HepG2 (cell line): ENCODE results near the gene CDK9. TPM values are rescaled to one million over a fixed set of nuclear protein-coding genes. Genes with fewer than 3 reads are reported as not detected.

ENCODE experiments used
- ATAC-seq: fragments of 200-7000 bp; cut with Tn5 transposase; 3 replicates; pipeline ENCODE4 v1.9.1; 2020; ENCODE audit warnings: mild to moderate bottlenecking, moderate library complexity
- BruUV-seq: library from RNA; stranded (reverse); fragments of 400-500 nt; replicated peaks from 2 replicates; lab custom pipeline; 2021; lab: Mats Ljungman, UMichigan
- CTCF ChIA-PET: fragments of 300-600 bp; formaldehyde crosslinking; extraction: SDS; loops from one replicate; lab custom pipeline; 2021; ENCODE audit warnings: low total read pairs, inconsistent platforms, low intra/inter-chr PET ratio; lab: Yijun Ruan, JAX
- POLR2A ChIA-PET: fragments of 350-600 bp; sonication (Branson Sonifier 250); formaldehyde crosslinking; loops from one replicate; lab custom pipeline; 2020; ENCODE audit warnings: antibody characterized with exemption, inconsistent platforms; lab: Yijun Ruan, JAX
- DNase-seq: peaks from one replicate; pipeline ENCODE4 v3.0.0-alpha.2; 2015; ENCODE audit warnings: low spot score
- FAIRE-seq: peaks from 3 replicates; lab custom pipeline; 2011; peaks lifted over from hg19 to GRCh38; lab: Jason Lieb, UNC
- H2AFZ ChIP-seq: one replicate; pipeline ENCODE4 v1.6.1; 2011; ENCODE audit warnings: low read length, inconsistent platforms
- H3K27ac ChIP-seq: fragments of 300-600 bp; 3 replicates; pipeline ENCODE4 v1.8.0; 2011; ENCODE audit warnings: mixed run types, mild to moderate bottlenecking, mixed read lengths, low read length, inconsistent platforms; ENCODE audit not compliant: insufficient read depth; ENCODE audit errors: extremely low read length
- H3K27me3 ChIP-seq, 2 experiments: fragments of 200-600 bp in 1 of 2; 2 replicates in 1 of 2; 3 replicates in 1 of 2; pipeline versions ENCODE4 v1.6.0 to v1.8.0; 2011; ENCODE audit warnings: low read length in 2 of 2, mild to moderate bottlenecking in 2 of 2, moderate library complexity in 2 of 2, inconsistent platforms in 1 of 2; ENCODE audit not compliant: insufficient read depth in 2 of 2, control insufficient read depth in 1 of 2
- H3K36me3 ChIP-seq, 2 experiments: fragments of 200-600 bp in 1 of 2; replicated peaks in 1 of 2; 2 replicates in 1 of 2; 3 replicates in 1 of 2; pipeline versions ENCODE4 v1.5.1 to v1.8.0; 2011; ENCODE audit warnings: low read length in 2 of 2, inconsistent platforms in 1 of 2; ENCODE audit not compliant: insufficient read depth in 2 of 2, control insufficient read depth in 1 of 2
- H3K4me1 ChIP-seq: 2 replicates; pipeline ENCODE4 v1.5.1; 2012; ENCODE audit warnings: low read length, inconsistent platforms; ENCODE audit not compliant: insufficient read depth
- H3K4me2 ChIP-seq: 2 replicates; pipeline ENCODE4 v1.6.0; 2011; ENCODE audit warnings: low read depth, low read length, inconsistent platforms
- H3K4me3 ChIP-seq, 3 experiments: fragments of 200-600 bp in 1 of 3; sonication (generic), shearing (Covaris generic) in 1 of 3; replicated peaks in 1 of 3; 2 replicates each; pipeline ENCODE4 v1.5.1; 2011 to 2016; ENCODE audit warnings: low read length in 3 of 3, inconsistent platforms in 2 of 3, low read depth in 2 of 3, mild to moderate bottlenecking in 2 of 3, control low read depth in 1 of 3, mixed read lengths in 1 of 3; ENCODE audit not compliant: insufficient read depth in 1 of 3
- H3K79me2 ChIP-seq: one replicate; pipeline ENCODE4 v1.6.1; 2011; ENCODE audit warnings: low read length, inconsistent platforms; ENCODE audit not compliant: insufficient read depth
- H3K9ac ChIP-seq: 2 replicates; pipeline ENCODE4 v1.6.0; 2011; ENCODE audit warnings: mild to moderate bottlenecking, low read depth, low read length, inconsistent platforms; ENCODE audit not compliant: insufficient read depth
- H3K9me3 ChIP-seq: 2 replicates; pipeline ENCODE4 v1.5.1; 2012; ENCODE audit warnings: mild to moderate bottlenecking, low read length
- H4K20me1 ChIP-seq: 2 replicates; pipeline ENCODE4 v1.6.0; 2011; ENCODE audit warnings: inconsistent platforms, mild to moderate bottlenecking, low read length, moderate library complexity; ENCODE audit not compliant: insufficient read depth
- ATF2 ChIP-seq: sonication (generic); formaldehyde crosslinking; IDR thresholded peaks from 2 replicates; pipeline ENCODE4 v1.4.0; 2020; ENCODE audit warnings: missing genetic modification reagents
- CHD2 ChIP-seq: IDR thresholded peaks from 2 replicates; pipeline ENCODE4 v1.6.1; 2011; ENCODE audit warnings: low read depth, low read length, improper control_type of control experiment
- NFYB ChIP-seq: sonication (generic); formaldehyde crosslinking; IDR thresholded peaks from 2 replicates; pipeline ENCODE4 v1.4.0; 2020; ENCODE audit warnings: missing genetic modification reagents
- NFYC ChIP-seq: IDR thresholded peaks from 2 replicates; pipeline ENCODE4 v1.6.1; 2016; ENCODE audit warnings: missing genetic modification reagents, missing compliant biosample characterization
- RARA ChIP-seq: IDR thresholded peaks from 2 replicates; pipeline ENCODE4 v1.6.1; 2016; ENCODE audit warnings: missing genetic modification reagents, missing compliant biosample characterization
- XBP1 ChIP-seq: sonication (generic); formaldehyde crosslinking; IDR thresholded peaks from 2 replicates; pipeline ENCODE4 v1.5.0; 2020; ENCODE audit warnings: missing genetic modification reagents
- ZNF414 ChIP-seq: sonication (generic); formaldehyde crosslinking; IDR thresholded peaks from 2 replicates; pipeline ENCODE4 v1.5.0; 2020; ENCODE audit warnings: missing genetic modification reagents
- ZNF644 ChIP-seq: IDR thresholded peaks from 2 replicates; pipeline ENCODE4 v1.6.1; 2016; ENCODE audit warnings: low read depth
- ZNF768 ChIP-seq: sonication (generic); formaldehyde crosslinking; IDR thresholded peaks from 2 replicates; pipeline ENCODE4 v1.4.0; 2020; ENCODE audit warnings: missing genetic modification reagents
- WGBS: methylation state at CpG from one replicate; pipeline ENCODE4 v1.1.6; 2017; ENCODE audit warnings: low lambda C conversion rate; 5-methylcytosine and 5-hydroxymethylcytosine counted together
- in situ Hi-C: cut with HindIII; loops from 2 replicates; pipeline ENCODE4 v1.10.0; 2017; ENCODE audit warnings: low pct_unique_long_range_greater_than_20kb; ENCODE audit not compliant: extremely low pct_ligation_motif_present
- intact Hi-C: fragments of 100-400 bp; cut with micrococcal nuclease; formaldehyde crosslinking; loops from one replicate; pipeline ENCODE4 v1.10.0; 2022; ENCODE audit not compliant: unreplicated experiment
- polyA plus RNA-seq, 8 experiments: library from polyadenylated mRNA; depleted of rRNA in 3 of 8; stranded (reverse) in 7 of 8; unstranded in 1 of 8; fragments of >200 nt; fragmentation: Illumina TruSeq in 4 of 8; extraction: Trizol in 4 of 8; gene quantifications; 2 replicates each; pipeline versions ENCODE4 v1.2.1 to v1.2.3, GENCODE V29; 2011 to 2016; ENCODE audit warnings: low read depth in 4 of 8, missing spikeins in 1 of 8, mixed read lengths in 1 of 8; ENCODE audit not compliant: insufficient read depth in 1 of 8
- total RNA-seq, 5 experiments: library from RNA; depleted of rRNA; stranded (reverse); fragments of >200 nt; fragmentation: Illumina TruSeq; extraction: Trizol; gene quantifications; 2 replicates each; pipeline ENCODE4 v1.2.3, GENCODE V29; 2016; ENCODE audit warnings: low read depth in 1 of 5

CDK9 gene
- total and polyA plus RNA-seq, 2 of the 13 experiments (the other 11 are each of a cell fraction or from before 2014, with no cell fraction given), result 16.8 to 21.5 TPM

GRCh38 chr9:127753622-127754021, 32.2 kb upstream of the CDK9 start:
- no peak for FAIRE-seq

GRCh38 chr9:127754099-127755060, 31.5 kb upstream of the CDK9 start:
- Histone ChIP-seq H3K79me2 (no peaks in the 10 kb centered on the region), H3K4me1 (no peaks in the 10 kb centered on the region), H3K27ac (no peak overlapping the region), H4K20me1 (no peaks in the 10 kb centered on the region), H2AFZ (no peak overlapping the region), H3K9ac (no peak overlapping the region), H3K9me3 (no peaks in the 10 kb centered on the region), H3K36me3 (no peaks in the 10 kb centered on the region), H3K4me3 (no peak overlapping the region), H3K27me3 (peaks cover under 1 to 42% of the 10 kb centered on the region in 2 experiments; a peak in 3 of 5 replicates), H3K4me2 (no peak overlapping the region)
- intact Hi-C loops, result no loop called here
- in situ Hi-C loops, result no loop called here
- ATAC-seq (peak; percentile 60), FAIRE-seq (no peak), DNase-seq (no peak)
- ChIA-PET POLR2A (no interaction called here), CTCF (no interaction called here)
- TF ChIP-seq NFYC (CRISPR knock-in tag) (peak; percentile 63), ZNF414 (no peak), NFYB (CRISPR knock-in tag) (peak; percentile 53), ATF2 (peak; percentile 38; the same call in 1 of the 2 replicates), RARA (no peak), ZNF644 (CRISPR knock-in tag) (no peak)
- WGBS, result 68% methylated on average over 6 of the region's 86 CpGs
- BruUV-seq, result no TSS peak

More at GRCh38 chr9:127753622-127754021, 32.2 kb upstream of the CDK9 start:
- Histone ChIP-seq H3K4me3 (no peak overlapping the region), H3K9me3 (no peaks in the 10 kb centered on the region), H3K27ac (no peak overlapping the region), H3K36me3 (no peaks in the 10 kb centered on the region), H3K79me2 (no peaks in the 10 kb centered on the region), H3K4me1 (no peaks in the 10 kb centered on the region), H3K4me2 (no peak overlapping the region), H3K9ac (no peak overlapping the region), H3K27me3 (peaks cover 3 to 43% of the 10 kb centered on the region in 2 experiments; a peak in 3 of 5 replicates), H2AFZ (no peak overlapping the region), H4K20me1 (no peaks in the 10 kb centered on the region)
- POLR2A ChIA-PET, result no interaction called here
- WGBS, result 2% methylated on average over 6 of the region's 8 CpGs
- intact Hi-C loops (no loop called here), in situ Hi-C loops (no loop called here)
- CTCF ChIA-PET, result no interaction called here
- no peak for ATAC-seq
- peak; percentile 65; the same call in 1 of the 2 replicates for TF ChIP-seq ZNF768
- TF ChIP-seq CHD2, result no peak
- no peak for TF ChIP-seq XBP1 (CRISPR knock-in tag)
- no peak for DNase-seq
- BruUV-seq, result no TSS peak
